HG02885 (cell line): Measurements from ENCODE around the gene SLC38A11.
A peak's percentile ranks its signal among the peaks of the same experiment; 100 is the strongest.

Experiments used
- ATAC-seq: cut with Tn5 transposase; IDR thresholded peaks from one replicate; pipeline ENCODE4 v1.9.1; 2021; ENCODE audit warnings: mild to moderate bottlenecking; ENCODE audit not compliant: unreplicated experiment, poor library complexity

Gene SLC38A11

GRCh38 chr2:164922134-164922533 is 33.2 kb downstream of the SLC38A11 start:
- no peak for ATAC-seq

- no peak for ATAC-seq
These were observed 34.9 kb downstream of the SLC38A11 start for GRCh38 chr2:164920430-164920829.

- ATAC-seq: no peak
These were observed 37.9 kb downstream of the SLC38A11 start for GRCh38 chr2:164917296-164917903.

GRCh38 chr2:164915566-164915965 is 39.8 kb downstream of the SLC38A11 start:
- ATAC-seq: no peak

GRCh38 chr2:164913640-164914350 is 41.5 kb downstream of the SLC38A11 start:
- no peak for ATAC-seq

GRCh38 chr2:164913011-164913410 is 42.3 kb downstream of the SLC38A11 start:
- no peak for ATAC-seq

- ATAC-seq: no peak
These were observed 43.5 kb downstream of the SLC38A11 start for GRCh38 chr2:164911832-164912231.

GRCh38 chr2:164910101-164910899 is 45.0 kb downstream of the SLC38A11 start:
- ATAC-seq: peak; percentile 72

- no peak for ATAC-seq
These were observed 48.4 kb downstream of the SLC38A11 start for GRCh38 chr2:164906947-164907346.

- no peak for ATAC-seq
These were observed 50.0 kb downstream of the SLC38A11 start for GRCh38 chr2:164905307-164905706.

GRCh38 chr2:164903951-164904350 is 51.4 kb downstream of the SLC38A11 start:
- no peak for ATAC-seq

- no peak for ATAC-seq
These were observed 52.1 kb downstream of the SLC38A11 start for GRCh38 chr2:164903204-164903603.

- no peak for ATAC-seq
These were observed 56.2 kb downstream of the SLC38A11 start for GRCh38 chr2:164899121-164899520.

- ATAC-seq: no peak
These were observed 56.9 kb downstream of the SLC38A11 start for GRCh38 chr2:164898475-164898874.

- no peak for ATAC-seq
These were observed 57.7 kb downstream of the SLC38A11 start for GRCh38 chr2:164897469-164898260.

GRCh38 chr2:164896634-164897355 is 58.5 kb downstream of the SLC38A11 start:
- ATAC-seq: peak; percentile 98

- ATAC-seq: no peak
These were observed 59.1 kb downstream of the SLC38A11 start for GRCh38 chr2:164896226-164896625.

- ATAC-seq: no peak
These were observed 63.9 kb downstream of the SLC38A11 start for GRCh38 chr2:164891460-164891859.

- ATAC-seq: no peak
These were observed 64.8 kb downstream of the SLC38A11 start for GRCh38 chr2:164890544-164890943.

GRCh38 chr2:164888592-164888991 is 66.7 kb downstream of the SLC38A11 start:
- no peak for ATAC-seq
